Erythroblast (primary cell): ENCODE results near the gene FAS.

Experiments
- GATA1 ChIP-seq: IDR thresholded peaks from 2 replicates; pipeline ENCODE4 v1.6.1; 2011; ENCODE audit warnings: low read depth, mild to moderate bottlenecking, control low read depth, low read length, moderate library complexity
- POLR2A ChIP-seq: IDR thresholded peaks from 2 replicates; pipeline ENCODE4 v1.6.1; 2011; ENCODE audit warnings: mild to moderate bottlenecking, low read length

DNA sequence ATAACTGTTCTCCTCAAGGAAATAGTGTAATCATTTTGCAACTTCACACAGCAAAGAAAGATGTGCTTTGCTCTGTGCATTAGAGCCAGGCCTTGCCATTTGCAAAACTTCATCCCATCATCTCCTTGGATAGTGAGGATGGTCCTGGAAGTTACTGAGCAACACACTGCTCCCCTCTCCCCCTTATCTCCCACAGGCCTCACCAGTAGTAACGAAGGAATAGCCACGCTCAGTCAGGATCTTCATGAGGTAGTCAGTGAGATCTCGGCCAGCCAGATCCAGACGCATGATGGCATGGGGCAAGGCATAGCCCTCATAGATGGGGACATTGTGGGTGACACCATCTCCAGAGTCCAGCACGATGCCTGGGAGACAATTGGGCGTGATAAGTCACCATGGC lies 49.6 kb upstream of the FAS start:
- TF ChIP-seq POLR2A: no peak
- TF ChIP-seq GATA1: no peak
